DOHH2 (cell line): Measurements from ENCODE around the gene ENPP6.

Experiments
- CTCF ChIP-seq: fragments of 200-600 bp; sonication (generic); IDR thresholded peaks from one replicate; pipeline ENCODE4 v1.5.1; 2014; ENCODE audit warnings: antibody characterized with exemption, mild to moderate bottlenecking, low read depth, low read length; ENCODE audit not compliant: poor library complexity, severe bottlenecking
- EZH2phosphoT487 ChIP-seq: fragments of 200-600 bp; sonication (generic); IDR thresholded peaks from 2 replicates; pipeline ENCODE4 v1.6.1; 2017; ENCODE audit warnings: borderline replicate concordance, mild to moderate bottlenecking, antibody characterized with exemption, low read length, moderate library complexity, mixed read lengths

- TF ChIP-seq CTCF: peak; percentile 27
- TF ChIP-seq EZH2phosphoT487: no peak
Measured at GRCh38 chr4:184163813-184164212, 53.9 kb downstream of the ENPP6 start.
